Breast epithelium (tissue), 4 donors: ENCODE measurements around the gene C1GALT1. TPM values are rescaled to one million over a fixed set of nuclear protein-coding genes. Genes with fewer than 3 reads are reported as not detected.
"Not testable (repeated sequence)": the region's sequence is repeated elsewhere in the genome, so short reads cannot be mapped to it uniquely, and the experiment has no call there.

Experiments used
- DNase-seq, 2 donors: peaks; one replicate each; pipeline ENCODE4 v3.0.0-alpha.2; 2019; ENCODE audit warnings: low spot score in 2 of 2
- H3K27ac ChIP-seq, 2 donors: fragments of 200-600 bp; sonication (generic) in 1 of 2; one replicate each; pipeline ENCODE4 v1.5.1; 2016 to 2019; ENCODE audit warnings: mild to moderate bottlenecking in 1 of 2
- H3K27me3 ChIP-seq, 2 donors: fragments of 200-600 bp; sonication (generic) in 1 of 2; one replicate each; pipeline versions ENCODE4 v1.5.1 to v1.6.0; 2017 to 2019; ENCODE audit warnings: control low read depth in 1 of 2, mild to moderate bottlenecking in 1 of 2
- H3K36me3 ChIP-seq: fragments of 200-600 bp; one replicate; pipeline ENCODE4 v1.5.1; 2019
- H3K4me1 ChIP-seq, 2 donors: fragments of 200-600 bp; sonication (generic); one replicate each; pipeline ENCODE4 v1.5.1; 2016 to 2019; ENCODE audit warnings: control low read depth in 1 of 2
- H3K4me3 ChIP-seq, 3 donors: fragments of 200-600 bp; sonication (generic); 1 replicate in 2 of 3; 2 replicates in 1 of 3; pipeline ENCODE4 v1.5.1; 2016 to 2019; ENCODE audit warnings: mild to moderate bottlenecking in 3 of 3, moderate library complexity in 2 of 3
- H3K9me3 ChIP-seq, 2 donors: fragments of 200-600 bp; sonication (generic) in 1 of 2; one replicate each; pipeline ENCODE4 v1.5.1; 2016 to 2019; ENCODE audit warnings: control low read depth in 1 of 2
- POLR2A ChIP-seq: fragments of 450-650 bp; IDR thresholded peaks from one replicate; pipeline ENCODE4 v1.6.1; 2016; ENCODE audit warnings: antibody characterized with exemption, mild to moderate bottlenecking, moderate library complexity
- POLR2AphosphoS5 ChIP-seq, 3 donors: sonication (generic); formaldehyde crosslinking; IDR thresholded peaks; one replicate each; pipeline ENCODE4 v1.6.1; 2017; ENCODE audit warnings: antibody characterized with exemption in 3 of 3
- intact Hi-C: fragments of 100-400 bp; cut with DNase I; formaldehyde crosslinking; loops from one replicate; pipeline ENCODE4 v1.15.1; 2023; ENCODE audit warnings: low total_unique reads
- total RNA-seq, 3 donors: library from RNA; depleted of rRNA; stranded (reverse); fragments of >200 nt; gene quantifications; one replicate each; pipeline ENCODE4 v1.1.0, GENCODE V29; 2016
- TF ChIP-seq, protein P1 (sequence below), 3 donors: fragments of 450-650 bp; IDR thresholded peaks; one replicate each; pipeline ENCODE4 v1.5.1; 2016 to 2017; ENCODE audit warnings: antibody characterized with exemption in 3 of 3, mild to moderate bottlenecking in 3 of 3, moderate library complexity in 3 of 3

Gene C1GALT1
- 10 to 100 TPM; 30.8 to 35.5 (median 34.7) TPM for total RNA-seq

DNA sequence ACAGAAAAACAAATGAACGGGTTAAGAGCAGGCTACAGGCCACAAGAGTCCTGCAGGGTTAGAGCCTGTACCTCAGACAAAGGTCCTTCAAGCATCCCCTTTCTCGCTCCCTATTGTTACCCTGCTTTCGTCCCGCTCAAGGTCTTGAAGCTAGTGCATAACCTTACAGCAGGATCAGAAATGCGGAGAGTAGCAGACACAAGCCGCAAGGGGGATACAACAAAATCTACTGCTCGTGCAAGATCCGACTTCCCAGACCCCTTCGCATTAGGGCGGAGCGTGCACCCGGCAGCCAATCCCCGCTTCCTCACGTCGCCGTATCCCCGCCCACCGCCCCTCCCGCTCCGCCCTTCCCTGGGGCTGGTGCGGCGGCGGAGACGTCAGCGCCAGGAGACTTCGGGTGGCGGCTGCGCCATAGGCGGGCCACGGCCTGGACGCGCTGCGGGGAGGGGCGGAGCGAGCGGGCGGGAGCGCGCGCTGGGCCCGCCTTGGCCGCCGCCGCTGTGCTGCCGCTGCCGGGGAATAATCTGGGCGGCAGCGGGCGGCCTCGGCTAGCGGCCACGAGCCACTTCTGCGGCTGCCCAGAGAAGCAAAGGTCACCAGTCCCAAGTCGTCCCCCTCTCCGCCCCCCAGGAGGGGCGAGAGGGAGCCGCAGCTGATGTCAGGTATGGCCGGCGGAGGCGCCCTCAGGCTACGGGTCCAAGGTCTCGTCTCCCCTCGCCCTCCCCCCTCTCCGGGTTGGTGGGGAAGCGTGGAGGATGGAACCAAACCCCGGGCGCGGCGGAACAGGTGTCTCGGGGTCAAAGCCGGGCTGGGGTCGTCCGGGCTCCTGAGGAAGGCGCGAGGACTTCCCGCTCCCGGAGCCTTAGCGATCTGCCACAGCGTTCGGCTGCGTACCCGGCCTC lies at the start of gene C1GALT1:
C1GALT1 (plus strand) TSS at position 389 of the 905 bp plus-strand sequence. CDS start 51,776 bp downstream, outside the sequence.
- Histone ChIP-seq H3K4me1 (no peaks in the 10 kb centered on the region), H3K4me3 (peak within 1 kb of the TSS; percentile 69 to 94 (median 89)), H3K36me3 (no peaks in the 10 kb centered on the region), H3K9me3 (no peaks in the 10 kb centered on the region), H3K27ac (peak within 1 kb of the TSS; percentile 88 to 98), H3K27me3 (no peaks in the 10 kb centered on the region)
- peak; percentile 94 to 95 for DNase-seq
- intact Hi-C loops, result no loop called here
- TF ChIP-seq, protein P1, sequence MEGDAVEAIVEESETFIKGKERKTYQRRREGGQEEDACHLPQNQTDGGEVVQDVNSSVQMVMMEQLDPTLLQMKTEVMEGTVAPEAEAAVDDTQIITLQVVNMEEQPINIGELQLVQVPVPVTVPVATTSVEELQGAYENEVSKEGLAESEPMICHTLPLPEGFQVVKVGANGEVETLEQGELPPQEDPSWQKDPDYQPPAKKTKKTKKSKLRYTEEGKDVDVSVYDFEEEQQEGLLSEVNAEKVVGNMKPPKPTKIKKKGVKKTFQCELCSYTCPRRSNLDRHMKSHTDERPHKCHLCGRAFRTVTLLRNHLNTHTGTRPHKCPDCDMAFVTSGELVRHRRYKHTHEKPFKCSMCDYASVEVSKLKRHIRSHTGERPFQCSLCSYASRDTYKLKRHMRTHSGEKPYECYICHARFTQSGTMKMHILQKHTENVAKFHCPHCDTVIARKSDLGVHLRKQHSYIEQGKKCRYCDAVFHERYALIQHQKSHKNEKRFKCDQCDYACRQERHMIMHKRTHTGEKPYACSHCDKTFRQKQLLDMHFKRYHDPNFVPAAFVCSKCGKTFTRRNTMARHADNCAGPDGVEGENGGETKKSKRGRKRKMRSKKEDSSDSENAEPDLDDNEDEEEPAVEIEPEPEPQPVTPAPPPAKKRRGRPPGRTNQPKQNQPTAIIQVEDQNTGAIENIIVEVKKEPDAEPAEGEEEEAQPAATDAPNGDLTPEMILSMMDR (IDR thresholded peaks at IDR 0.05), result peak; percentile 35 to 54 (median 50)
- TF ChIP-seq POLR2AphosphoS5 (IDR thresholded peaks at IDR 0.05) (peak; percentile 39 to 84 (median 82)), POLR2A (peak; percentile 74)

DNA sequence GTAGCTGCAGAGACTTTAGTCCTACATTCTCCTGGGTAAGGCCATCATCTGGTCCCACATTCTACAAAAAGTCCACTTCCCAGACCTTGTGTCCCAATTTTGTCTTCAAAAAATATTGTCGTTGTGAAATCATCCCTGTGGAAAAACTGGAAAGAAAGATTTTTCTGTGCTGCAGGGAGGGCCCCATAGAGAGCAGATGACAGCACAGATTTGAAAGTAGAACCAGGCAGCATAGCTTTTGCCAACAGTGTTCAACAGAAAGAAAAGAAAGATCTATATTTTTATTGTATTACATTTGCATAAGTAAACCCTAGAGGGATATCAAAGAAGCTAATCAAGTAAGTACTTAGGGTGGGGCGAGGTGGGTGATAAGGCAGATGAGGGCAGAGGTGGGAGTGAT lies 48.3 kb upstream of the C1GALT1 start:
- Histone ChIP-seq H3K9me3 (no peaks in the 10 kb centered on the region), H3K36me3 (no peaks in the 10 kb centered on the region), H3K27me3 (no peaks in the 10 kb centered on the region), H3K27ac (no peak overlapping the region), H3K4me3 (no peak overlapping the region), H3K4me1 (no peaks in the 10 kb centered on the region)
- TF ChIP-seq POLR2AphosphoS5 (IDR thresholded peaks at IDR 0.05) (no peak), POLR2A (no peak)
- TF ChIP-seq, protein P1 (IDR thresholded peaks at IDR 0.05), result no peak
- intact Hi-C loops, result no loop called here
- no peak for DNase-seq

DNA sequence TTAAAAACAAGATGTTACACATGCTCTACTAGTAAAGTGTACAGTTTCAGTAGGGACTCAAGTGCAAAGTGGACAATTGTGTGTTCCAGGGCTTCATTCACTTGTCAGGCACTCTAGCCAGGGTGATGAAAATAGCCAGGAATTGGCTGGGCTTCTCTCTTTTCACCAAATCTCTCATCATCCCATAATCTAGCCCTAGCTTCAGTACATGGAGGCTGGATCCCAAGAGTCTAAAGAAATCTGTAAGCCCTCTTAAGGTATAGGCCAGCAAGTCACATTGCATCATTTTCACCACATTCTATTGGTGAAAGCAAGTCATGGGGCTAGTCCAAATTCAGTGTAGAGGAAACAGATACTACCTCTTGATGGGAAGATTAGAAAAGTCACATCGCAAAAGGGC lies 47.3 kb upstream of the C1GALT1 start:
- TF ChIP-seq, protein P1 (IDR thresholded peaks at IDR 0.05), result no peak
- TF ChIP-seq POLR2AphosphoS5 (IDR thresholded peaks at IDR 0.05), result no peak
- no peak for DNase-seq
- Histone ChIP-seq H3K27me3 (no peaks in the 10 kb centered on the region), H3K4me3 (no peak overlapping the region), H3K27ac (no peak overlapping the region), H3K4me1 (no peaks in the 10 kb centered on the region), H3K36me3 (no peaks in the 10 kb centered on the region), H3K9me3 (no peaks in the 10 kb centered on the region)
- intact Hi-C loops, result no loop called here

DNA sequence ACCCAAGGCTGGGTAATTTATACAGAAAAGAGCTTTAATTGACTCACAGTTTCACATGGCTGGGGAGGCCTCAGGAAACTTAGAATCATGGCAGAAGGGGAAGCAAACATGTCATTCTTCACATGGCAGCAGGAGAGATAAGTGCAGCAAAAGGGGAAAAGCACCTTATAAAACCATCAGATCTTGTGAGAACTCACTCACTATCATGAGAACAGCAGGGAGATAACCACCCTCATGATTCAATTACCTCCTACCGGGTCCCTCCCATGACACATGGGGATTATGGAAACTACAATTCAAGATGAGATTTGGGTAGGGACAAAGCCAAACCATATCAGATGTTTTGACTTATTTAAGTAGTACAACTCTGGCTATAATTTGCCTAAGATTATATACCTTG lies 46.4 kb upstream of the C1GALT1 start:
- peak overlapping the region in 1 of 2 donors; percentile 22 for H3K27ac ChIP-seq
- DNase-seq, intact Hi-C loops: not testable (repeated sequence)

DNA sequence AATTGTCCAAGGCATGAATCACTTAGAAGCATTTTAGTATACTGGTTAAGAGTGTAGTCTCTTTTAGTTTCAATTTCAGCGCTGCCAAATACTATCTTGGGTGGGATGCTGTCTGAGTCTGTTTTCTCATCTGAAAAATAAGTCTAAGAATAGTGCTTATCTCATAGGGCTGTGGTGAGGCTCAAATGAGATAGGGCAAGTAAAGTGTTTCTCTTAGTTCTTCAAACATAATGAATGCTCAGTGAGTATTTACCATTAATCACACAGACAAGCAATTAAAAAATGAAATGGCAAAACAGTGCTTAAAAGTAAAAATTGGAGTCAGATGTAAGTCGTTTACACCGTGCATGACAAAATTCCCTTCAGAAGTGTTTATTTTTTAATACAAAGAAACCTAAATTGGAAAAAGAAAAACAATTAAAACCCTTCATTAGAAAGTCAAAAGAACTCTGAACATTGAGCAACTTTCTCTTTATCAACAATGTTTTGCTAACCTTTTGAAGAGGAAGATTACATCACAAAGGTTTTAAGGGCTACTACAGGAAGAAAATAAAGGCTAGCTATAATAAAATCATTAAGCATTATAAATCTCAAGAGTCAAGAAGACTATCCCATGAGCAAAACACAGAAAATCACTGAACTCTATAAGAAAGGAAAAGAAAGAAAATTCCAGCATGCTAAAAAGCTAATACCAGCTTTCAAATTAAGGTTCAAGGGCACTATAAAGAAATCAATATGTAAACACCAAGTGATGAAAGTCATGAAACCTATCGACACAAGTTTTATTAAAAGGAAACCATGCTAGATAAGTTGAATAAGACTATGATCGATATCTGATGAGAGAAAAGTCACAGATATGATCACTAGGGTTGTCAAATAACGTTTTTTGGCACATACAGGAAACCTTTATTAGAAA lies 45.6 kb upstream of the C1GALT1 start:
- intact Hi-C loops, result no loop called here
- DNase-seq, result no peak
- no peaks in the 10 kb centered on the region for H3K36me3 ChIP-seq
- no peaks in the 10 kb centered on the region for H3K27me3 ChIP-seq
- H3K9me3 ChIP-seq, result no peaks in the 10 kb centered on the region
- H3K4me1 ChIP-seq, result no peaks in the 10 kb centered on the region
- TF ChIP-seq, protein P1 (IDR thresholded peaks at IDR 0.05), result no peak
- no peak for TF ChIP-seq POLR2AphosphoS5 (IDR thresholded peaks at IDR 0.05)
- no peak for TF ChIP-seq POLR2A
- no peak overlapping the region for H3K4me3 ChIP-seq
- peak overlapping the region in 1 of 2 donors; percentile 22 for H3K27ac ChIP-seq

More for the DNA sequence above, 46.4 kb upstream of the C1GALT1 start:
- not testable (repeated sequence) for H3K9me3 ChIP-seq, H3K4me1 ChIP-seq, H3K4me3 ChIP-seq, H3K36me3 ChIP-seq, H3K27me3 ChIP-seq
